CD4-positive, alpha-beta T cell treated with Interleukin-17A for 1 hour (primary cell): ENCODE measurements around the gene CDKN2C.

Source experiments
- DNase-seq: peaks from one replicate; pipeline ENCODE4 v3.0.0-alpha.2; 2020

Gene CDKN2C

DNA sequence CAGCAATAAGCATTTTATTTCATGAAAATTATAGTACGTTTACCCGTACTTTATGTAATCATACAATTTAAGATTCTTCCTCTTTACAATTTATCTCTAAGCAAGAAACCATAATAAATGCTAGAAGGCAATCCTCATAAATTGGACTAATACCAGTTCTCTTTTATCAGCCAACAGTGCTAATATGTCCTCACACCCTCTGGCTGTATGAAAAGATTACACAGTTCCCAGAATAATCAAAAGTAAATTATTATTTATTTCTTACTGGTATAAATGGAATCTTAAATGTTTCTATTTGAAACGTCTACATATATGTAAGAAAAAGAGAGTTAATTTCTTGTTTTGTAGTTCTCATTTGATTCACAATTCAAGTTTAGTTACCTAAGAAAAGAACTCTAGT lies 3.1 kb upstream of the CDKN2C start:
- DNase-seq, result no peak

DNA sequence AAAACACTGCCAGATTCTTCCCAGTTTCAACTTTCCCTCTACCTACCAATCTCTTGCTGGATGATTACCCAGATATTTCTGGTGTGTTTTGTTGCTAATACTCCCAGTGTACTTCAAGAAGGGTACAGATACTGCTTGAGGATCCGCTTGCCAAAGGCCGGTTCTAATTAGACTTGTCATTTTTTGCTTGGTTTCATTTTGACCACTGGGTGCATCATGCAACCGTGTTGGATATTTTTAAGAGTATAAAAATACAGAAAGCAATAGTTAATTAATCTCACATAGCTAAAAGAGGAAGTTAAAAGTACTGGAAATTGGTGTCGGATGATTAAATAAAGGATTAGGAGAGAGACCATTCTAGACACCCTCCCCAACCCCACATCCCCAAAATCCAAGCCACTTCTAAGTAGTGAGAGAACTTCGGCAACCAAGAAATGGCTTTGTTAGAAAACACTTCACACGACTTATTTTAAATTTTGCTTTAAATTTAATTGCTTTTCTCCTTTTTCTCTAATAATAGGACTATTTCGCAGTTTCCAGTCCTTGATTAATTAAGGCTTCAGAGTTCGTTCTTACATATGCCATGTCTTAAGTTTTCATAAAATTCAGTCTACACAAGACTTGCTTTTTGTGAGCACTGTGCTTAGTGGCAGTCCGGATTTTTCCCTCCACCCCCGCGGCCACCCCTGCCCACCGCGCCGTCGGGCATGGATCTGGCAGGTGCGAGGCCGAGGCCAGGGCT lies 2.5 kb upstream of the CDKN2C start:
- no peak for DNase-seq

DNA sequence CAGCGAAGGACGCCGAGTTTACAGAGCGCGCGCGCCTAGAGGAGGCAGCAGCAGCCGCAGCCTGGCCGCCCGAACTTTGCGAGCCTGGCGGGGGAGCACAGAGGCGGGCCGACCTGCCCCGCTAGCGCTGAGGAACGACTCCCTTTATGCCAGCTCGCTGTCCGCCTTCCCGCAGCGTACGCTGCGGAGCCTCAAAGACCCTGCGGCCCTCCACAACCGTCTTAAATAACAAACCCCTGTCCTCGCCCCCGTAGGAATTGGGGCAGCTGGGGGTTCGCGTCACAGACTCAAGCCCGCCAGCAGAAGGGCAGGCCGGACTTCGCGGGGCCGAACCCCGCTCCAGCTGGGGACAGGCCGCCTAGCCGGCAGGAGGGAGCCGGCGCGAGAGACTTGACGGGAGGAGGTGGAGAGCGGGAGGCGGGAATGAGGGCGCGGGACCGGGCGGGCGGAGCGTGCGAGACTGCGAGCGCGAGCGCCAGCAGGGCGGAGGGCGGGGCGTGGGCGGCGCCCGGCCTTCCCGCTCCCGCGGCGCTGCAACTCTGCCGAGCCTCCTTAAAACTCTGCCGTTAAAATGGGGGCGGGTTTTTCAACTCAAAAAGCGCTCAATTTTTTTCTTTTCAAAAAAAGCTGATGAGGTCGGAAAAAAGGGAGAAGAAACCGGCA lies 1.8 kb upstream of the CDKN2C start:
- DNase-seq, result peak; percentile 88

DNA sequence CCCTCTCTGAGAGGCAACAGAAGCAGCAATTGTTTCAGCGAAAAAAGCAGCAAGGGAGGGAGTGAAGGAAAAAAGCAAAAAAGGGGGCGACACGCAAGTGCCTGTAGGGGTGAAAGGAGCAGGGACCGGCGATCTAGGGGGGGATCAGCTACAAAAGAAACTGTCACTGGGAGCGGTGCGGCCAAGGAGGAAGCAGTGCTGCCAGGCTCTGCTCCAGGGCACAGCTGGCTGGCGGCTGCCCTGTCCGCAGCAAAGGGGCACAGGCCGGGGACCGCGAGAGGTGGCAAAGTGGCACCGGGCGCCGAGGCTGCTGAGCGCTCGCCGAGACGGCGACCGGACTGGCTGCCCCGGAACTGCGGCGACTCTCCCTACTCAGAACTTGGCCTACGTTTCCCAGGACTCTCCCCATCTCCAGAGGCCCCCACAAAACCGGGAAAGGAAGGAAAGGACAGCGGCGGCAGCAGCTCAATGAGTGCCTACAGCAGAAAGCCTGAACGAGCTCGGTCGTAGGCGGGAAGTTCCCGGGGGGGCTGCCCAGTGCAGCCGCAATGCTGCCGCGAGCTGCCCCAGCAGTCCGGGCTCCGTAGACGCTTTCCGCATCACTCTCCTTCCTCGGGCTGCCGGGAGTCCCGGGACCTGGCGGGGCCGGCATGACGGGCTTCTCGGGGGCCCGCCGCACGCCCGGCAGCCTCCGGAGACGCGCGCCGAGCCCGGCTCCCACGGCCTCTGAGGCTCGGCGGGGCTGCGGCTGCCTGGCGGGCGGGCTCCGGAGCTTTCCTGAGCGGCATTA lies 1.0 kb upstream of the CDKN2C start:
- peak; percentile 57 for DNase-seq

DNA sequence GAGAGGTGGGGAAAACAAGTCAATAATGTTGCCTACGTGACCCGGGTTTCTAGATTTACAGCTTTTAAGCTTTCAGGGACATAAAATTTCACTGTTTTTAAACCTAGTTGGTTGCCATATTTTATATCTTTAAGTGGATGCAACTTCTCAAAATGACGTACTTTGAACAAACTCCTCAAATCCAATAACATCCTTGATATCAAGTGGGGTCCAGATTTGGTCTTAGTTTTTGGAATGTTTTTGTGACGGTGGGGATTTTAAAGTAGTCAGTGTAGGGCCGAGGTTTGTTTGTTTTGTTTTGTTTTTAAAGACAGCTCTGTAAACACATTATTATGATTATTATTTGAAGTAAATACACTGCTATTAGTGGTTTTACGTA lies 453 bp downstream of the CDKN2C start:
- DNase-seq, result no peak

DNA sequence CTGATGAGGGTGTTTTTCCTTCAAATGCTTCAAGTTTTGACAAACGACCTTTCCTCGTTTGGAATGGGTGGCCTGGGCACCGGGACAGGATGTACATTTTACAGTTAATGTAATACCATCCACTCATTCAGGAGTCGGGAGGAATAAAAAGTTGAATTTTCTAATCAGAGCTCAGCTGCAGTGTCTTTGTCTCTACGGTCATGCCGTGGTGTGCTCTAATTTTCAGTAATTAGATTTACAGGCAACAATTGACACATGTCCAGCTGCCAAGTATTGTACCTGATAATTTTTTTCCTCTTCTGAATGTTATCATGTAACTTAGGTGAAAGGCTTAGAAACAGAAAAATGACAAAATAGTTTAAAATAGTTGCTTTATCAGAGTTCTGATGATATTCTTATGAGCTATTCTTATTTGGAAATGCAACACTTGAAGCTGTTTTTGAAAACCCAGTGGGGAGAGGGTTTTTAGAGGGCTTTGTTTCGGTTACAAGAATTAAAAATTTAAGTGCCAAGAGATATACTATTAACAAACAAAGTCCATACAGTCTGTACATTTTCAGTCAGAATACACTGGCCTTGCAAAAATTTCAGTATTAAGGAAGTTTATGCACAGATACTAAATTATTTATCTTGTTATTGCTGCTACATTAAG lies 1.0 kb downstream of the CDKN2C start:
- DNase-seq, result no peak

DNA sequence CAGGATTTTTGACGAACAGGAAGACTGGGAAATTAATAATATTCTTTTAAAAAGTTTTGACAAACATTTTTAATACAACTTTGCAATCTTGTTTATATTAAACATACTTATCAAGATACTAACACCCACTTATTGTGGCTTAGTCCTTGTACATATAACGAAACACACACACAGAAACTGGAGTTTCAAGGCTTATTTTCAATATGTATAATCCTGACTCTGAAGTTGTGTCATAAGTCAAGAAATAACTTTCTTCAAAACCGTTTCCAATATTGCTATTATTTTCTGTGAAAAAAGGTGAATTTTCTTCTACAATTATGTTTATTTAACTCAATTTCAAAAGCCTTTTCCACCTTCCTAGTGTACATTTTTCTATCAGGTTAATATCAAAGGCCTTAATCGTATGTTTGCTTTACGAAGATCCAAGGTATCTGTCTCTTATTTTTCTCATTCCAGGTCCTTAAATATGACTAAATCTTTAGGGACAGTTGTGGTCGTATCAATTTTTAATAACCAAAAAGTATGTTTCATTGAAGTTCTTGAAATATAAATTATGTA lies 1.8 kb downstream of the CDKN2C start:
- no peak for DNase-seq

DNA sequence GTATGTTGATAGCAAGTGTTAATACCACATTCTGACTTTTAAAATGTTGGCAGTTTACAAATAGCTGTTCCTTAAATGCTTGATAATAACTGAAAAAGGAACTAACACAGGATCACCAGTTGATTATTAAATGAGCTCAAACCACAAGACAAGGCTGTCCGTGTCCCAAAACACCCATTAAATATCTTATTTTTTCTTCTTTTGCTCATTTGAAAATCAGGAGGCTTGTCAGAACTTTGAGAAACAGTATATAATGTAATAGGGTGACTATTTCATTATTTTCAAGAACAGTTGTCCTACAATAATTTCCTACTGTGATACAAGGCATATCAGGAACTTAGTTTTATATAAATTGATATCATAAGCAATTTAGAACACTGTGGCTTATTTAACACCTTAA lies 2.7 kb downstream of the CDKN2C start:
- DNase-seq, result no peak

DNA sequence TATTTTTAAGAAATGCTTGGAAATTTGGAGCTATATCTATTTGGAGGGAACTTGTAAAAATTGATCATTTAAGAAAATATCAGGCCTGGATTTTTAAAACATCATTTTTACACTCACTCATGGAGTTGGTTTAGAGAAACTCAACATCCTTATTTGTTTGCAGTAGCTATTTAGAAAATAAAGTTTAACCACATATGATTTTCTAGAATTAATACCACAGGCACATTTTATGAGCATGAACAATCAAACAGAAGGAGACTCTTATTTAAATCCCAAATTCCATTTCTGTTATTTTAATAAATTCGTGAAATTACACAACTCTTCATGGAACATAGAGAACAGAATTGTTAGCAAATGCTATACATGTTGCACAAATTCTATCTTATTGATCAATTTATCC lies 3.2 kb downstream of the CDKN2C start:
- no peak for DNase-seq

DNA sequence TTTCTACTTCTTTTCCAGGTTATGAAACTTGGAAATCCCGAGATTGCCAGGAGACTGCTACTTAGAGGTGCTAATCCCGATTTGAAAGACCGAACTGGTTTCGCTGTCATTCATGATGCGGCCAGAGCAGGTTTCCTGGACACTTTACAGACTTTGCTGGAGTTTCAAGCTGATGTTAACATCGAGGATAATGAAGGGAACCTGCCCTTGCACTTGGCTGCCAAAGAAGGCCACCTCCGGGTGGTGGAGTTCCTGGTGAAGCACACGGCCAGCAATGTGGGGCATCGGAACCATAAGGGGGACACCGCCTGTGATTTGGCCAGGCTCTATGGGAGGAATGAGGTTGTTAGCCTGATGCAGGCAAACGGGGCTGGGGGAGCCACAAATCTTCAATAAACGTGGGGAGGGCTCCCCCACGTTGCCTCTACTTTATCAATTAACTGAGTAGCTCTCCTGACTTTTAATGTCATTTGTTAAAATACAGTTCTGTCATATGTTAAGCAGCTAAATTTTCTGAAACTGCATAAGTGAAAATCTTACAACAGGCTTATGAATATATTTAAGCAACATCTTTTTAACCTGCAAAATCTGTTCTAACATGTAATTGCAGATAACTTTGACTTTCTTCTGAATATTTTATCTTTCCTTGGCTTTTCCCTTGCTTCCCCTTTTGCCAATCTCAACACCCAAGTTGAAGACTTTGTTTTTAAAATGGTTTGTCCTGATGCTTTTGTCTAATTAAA lies 4.0 kb downstream of the CDKN2C start:
- no peak for DNase-seq

DNA sequence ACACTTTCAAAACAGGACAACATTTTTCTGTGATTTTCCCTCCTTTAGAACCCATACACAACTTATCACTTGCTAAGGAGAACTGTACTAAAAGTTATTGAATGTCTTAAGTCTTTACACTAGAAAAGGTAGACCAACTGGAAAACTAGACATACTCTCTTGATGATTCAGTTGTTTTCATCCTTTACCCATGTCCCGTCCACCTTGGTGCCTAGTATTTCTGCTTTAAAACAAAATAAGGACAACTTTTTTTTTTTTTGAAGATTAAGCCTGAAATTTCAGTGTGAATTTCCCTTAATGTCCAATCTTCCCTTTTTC lies 4.5 kb downstream of the CDKN2C start:
- DNase-seq, result no peak

DNA sequence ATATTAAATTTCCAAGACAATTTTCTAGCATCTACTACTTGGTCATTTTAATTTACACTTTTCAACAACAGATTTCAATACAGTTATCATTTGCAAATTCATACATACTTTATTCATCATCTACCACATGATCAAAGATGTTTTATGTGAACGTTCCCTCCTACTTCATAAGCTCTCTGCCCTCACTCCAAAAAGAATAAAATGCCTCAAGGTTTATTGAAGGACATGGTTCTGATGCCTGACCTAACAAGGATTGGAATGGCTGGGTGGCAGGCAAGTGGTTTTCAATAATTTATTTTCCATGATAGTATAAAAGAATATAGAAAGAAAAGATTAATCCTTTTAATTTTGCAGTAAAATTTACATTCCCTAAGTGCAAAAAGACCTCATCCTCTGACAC lies 5.4 kb downstream of the CDKN2C start:
- no peak for DNase-seq

DNA sequence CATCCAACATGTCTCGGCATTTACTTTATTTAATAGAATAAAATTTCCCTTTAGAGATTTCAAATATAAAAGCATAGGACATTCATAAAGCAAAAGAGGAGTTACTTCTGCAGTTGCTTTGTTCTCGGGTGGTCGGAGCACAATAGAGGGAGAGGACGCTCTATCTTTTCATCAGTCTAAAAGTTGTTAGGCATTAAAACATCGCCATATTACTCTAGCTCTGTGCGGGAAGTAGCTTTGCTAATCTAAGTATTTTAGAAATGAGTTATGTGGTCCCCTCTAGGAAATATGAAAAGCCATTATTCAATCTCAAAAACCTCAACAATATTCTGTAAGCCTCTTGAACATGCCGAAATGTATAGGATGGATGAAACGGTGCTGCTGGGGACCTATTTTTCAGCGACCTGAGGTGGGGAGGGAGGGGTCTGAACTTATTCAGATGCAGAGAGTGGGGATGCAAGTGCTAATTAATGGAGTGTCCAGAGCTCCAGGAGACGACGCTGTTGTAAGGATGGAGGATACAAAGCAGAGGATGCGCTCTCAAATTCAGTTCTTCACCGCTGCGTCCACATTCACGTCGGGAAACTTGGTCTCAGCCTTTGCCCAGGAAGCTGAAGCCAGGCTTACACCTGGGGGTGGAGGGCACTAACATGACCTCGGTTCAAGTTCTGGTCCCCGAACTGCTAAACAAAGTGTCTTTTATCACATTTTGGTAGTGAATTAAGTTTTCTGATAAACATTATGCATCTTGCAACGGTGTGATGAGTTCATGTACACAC lies 6.3 kb downstream of the CDKN2C start:
- no peak for DNase-seq

DNA sequence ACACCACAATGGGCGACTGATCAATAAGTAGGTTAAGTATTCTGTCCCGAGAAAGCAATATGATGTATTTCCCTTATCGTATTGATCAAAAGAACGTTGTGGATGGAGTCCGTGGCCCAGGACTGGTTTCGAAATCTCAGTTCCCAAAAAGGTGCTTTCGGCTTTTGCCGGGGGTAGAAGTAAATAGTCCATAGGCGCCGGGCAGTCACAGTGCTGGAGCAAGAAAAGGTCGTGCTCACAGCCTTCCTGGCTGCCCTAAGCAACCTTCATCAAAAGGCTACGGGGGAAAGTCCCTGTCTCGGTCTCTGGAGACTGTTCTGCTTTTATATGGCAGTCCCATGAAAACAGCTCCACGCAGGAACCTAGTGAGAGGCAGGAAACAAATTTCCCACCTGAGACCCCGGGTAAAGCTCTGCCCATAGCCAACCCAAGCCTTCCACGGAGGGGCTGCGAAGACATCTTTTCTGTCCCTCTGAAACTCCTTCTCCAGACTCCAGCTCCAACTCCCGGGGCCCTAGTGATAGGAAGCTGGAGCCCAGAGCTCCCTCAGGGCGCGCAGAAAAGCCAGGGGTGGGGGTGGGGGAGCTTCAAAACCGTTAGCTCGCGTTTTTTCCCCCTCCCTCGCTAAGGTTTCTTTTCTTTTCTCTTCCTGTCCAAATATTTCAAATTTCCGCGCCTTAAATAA lies 7.0 kb downstream of the CDKN2C start:
- DNase-seq, result peak; percentile 49

DNA sequence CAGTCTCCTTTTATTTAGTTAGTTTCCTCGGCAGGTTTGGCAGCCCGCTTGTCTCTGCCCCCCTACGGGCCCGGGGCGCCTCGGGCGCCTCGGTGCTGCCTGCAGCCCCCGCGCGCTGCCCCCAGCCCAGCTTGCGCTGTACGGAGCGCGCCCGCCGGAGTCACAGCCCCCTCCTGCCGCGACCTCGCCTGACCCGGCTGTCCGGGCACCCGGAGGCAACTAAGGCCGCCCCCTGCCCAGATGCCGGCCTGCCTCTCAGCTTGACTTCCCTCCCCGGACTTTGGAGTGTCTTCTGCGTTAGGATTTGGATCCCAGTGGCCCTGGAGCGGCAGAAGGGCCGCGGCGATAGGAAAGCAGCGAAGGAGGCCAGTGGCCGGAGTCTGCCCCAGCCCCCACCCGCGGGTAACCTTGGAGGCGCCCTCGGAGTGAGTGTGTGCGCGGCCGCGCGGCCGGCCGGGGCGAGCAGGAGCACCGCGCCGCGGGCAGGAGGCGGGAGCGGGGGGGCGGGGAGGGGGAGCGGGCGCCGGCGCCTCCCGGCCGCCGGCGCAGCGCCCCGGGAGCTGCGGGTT lies 7.6 kb downstream of the CDKN2C start:
- peak; percentile 13 for DNase-seq

DNA sequence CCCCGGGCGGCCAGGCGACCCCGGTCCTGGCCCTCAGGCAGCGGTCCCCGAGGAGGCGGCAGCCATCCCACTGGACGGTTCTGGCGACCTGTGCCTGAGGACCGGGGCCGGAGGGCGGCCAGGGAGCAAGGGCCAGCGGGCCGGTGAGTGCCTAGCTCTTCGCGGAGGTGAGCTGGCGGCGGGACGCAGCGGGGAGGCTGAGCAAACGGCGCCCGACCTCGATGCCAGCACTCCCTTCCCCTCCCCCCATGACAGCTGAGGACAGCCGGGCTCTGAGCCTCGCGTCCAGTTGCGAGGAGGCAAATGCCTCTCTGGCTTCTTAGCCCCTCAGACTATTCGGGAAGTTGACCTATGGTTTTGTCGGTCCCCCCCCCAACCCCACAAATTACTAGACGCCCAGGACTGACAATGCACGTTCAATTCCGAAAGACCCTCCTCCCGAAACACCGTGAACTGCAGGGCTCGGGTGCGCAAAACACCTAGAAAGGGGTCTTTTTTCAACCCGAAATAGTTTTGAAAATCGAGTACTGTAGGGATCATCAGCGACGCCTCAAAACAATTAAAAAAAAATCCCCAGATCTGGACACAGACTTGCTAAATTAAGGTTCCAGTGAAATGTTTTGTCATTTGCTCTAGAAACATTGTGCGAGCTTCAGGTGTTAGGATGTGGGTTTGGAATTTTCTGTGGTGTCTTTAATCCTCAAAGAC lies 8.3 kb downstream of the CDKN2C start:
- DNase-seq, result peak; percentile 20

DNA sequence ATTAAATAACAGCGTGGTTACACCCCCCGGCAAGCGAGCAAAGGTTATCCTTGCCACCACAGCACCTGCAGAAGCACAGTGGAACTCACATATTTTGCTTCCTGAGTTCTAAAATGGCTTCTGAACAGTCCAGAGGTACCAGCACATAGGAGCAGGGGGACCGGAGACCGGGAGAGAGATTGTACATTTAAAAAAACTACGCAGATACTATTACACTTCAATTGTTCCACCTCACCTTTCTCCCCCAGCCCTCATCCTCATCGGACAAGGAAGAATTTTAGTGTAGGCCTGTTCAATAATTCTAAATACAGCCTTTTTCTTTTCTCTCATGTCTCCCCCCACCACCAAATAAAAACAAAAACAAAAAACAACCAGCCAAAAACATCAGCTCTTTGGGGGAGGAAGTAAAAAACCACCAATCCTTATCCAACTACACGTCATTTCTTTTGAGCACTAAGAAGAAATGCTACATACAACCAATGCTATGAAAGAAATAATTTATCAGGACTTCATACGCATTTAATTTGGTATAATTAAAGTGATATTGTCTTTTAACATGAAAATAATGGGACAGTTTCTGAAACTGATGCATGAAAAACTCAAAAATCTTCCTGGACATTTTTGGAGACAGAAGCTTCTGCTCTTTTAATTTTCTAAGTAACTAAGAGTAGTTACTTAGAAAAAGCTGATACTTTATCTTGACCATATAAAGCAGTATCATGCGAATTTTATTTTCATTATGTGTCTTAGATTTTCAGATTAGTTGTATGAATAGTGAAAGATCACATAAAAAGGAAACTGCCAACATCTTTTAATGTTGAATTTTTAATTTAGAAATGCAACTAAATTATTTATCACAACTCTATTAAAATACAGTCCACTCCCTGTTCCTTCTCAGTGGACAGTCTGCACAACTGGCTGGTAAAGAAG lies 9.1 kb downstream of the CDKN2C start:
- peak; percentile 28 for DNase-seq

DNA sequence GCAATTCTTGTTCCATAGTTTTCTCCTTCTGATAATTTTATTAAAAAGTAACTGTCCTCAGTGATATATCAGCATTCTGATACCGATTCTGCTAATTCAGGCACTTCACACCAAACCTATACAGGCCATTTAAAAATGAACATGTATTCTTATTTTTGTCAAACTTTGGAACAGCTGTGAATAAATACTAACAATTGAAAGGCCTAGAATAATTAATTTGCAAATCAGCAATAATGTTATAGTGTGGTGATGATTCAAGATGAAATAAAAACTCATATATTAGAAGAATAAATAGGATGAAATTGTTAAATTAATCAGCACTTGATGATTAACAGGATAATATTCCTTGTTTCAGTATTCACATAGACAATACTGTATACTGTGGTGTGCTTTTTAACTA lies 9.9 kb downstream of the CDKN2C start:
- DNase-seq, result no peak

DNA sequence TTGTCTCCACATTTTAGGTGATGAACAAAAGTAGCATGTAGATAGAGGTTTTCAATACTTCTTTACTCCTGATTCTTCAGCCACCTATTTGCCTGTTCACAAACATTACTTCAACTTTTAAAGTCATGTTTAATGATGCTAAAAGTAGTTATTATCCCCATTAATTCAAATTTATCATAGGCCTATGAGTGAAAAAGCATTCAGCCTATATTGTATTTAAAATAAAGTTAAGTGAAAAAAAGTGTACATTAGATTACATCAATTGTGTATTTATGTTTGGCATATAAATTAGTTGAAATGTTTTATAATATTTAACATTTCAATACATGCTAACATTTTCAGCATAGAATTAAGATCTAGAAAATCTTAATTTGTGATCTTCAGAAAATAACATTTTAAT lies 10.5 kb downstream of the CDKN2C start:
- DNase-seq, result no peak
